ENCODE results near the gene ADRA1B. TPM values are rescaled to one million over a fixed set of nuclear protein-coding genes. Genes with fewer than 3 reads are reported as not detected.

ADRA1B gene
- total RNA-seq, 4 donors from 2014 or later = under 0.01 to 5.2 (median 1.2) TPM; not detected in 1

DNA sequence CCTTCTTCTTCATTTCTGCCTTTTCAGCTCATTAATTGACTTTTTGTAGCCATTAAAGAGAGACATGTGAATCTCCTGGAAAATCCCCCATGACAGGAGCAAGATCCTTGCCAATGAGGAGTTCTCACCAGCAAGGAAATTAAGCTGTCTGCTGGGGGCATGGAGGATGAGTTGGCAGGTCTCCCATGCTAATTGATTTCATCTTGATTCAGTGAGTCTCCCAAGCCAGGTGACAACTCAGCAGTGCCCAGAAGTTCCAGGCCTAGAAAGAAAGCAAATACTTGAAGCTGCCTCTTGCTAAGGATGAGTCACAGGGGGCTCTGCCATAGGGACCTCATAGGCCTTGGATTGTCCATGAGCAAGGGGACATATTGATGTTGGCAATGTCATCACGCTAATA is 30.0 kb upstream of the ADRA1B start:
- Histone ChIP-seq H3K9me3 (no peaks in the 10 kb centered on the region), H3K27ac (no peak overlapping the region), H3K36me3 (no peaks in the 10 kb centered on the region), H3K4me3 (no peak overlapping the region), H3K4me1 (no peaks in the 10 kb centered on the region), H3K27me3 (no peaks in the 10 kb centered on the region)
- DNase-seq = no peak
- intact Hi-C loops (cut with DNase I; ENCODE audit: low total_unique reads) = no loop called here
- no peak for TF ChIP-seq POLR2A (IDR thresholded peaks at IDR 0.05)
- TF ChIP-seq, protein P1, sequence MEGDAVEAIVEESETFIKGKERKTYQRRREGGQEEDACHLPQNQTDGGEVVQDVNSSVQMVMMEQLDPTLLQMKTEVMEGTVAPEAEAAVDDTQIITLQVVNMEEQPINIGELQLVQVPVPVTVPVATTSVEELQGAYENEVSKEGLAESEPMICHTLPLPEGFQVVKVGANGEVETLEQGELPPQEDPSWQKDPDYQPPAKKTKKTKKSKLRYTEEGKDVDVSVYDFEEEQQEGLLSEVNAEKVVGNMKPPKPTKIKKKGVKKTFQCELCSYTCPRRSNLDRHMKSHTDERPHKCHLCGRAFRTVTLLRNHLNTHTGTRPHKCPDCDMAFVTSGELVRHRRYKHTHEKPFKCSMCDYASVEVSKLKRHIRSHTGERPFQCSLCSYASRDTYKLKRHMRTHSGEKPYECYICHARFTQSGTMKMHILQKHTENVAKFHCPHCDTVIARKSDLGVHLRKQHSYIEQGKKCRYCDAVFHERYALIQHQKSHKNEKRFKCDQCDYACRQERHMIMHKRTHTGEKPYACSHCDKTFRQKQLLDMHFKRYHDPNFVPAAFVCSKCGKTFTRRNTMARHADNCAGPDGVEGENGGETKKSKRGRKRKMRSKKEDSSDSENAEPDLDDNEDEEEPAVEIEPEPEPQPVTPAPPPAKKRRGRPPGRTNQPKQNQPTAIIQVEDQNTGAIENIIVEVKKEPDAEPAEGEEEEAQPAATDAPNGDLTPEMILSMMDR (IDR thresholded peaks at IDR 0.05) = no peak

DNA sequence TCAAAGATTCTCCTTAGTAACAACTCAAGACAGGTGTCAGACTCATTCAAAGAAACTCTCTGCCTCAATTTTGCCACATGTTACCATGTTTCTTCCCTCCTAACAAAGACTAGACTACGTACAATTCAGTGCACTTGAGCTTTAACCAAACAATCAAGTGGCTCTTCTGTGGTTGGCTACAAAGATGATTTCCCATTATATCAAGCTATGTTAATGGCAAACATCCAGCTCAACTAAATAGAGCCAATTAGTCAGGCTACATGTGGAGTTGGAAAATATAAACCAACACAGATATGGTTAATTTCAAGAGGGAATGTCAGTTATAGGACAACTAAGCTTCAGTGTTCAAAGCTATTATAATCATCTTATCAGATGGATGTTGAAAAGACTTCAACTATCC is 29.2 kb upstream of the ADRA1B start:
- Histone ChIP-seq H3K36me3 (no peaks in the 10 kb centered on the region), H3K4me3 (no peak overlapping the region), H3K4me1 (no peaks in the 10 kb centered on the region), H3K27ac (no peak overlapping the region), H3K9me3 (no peaks in the 10 kb centered on the region), H3K27me3 (no peaks in the 10 kb centered on the region)
- no peak for TF ChIP-seq POLR2A (IDR thresholded peaks at IDR 0.05)
- TF ChIP-seq, protein P1 (IDR thresholded peaks at IDR 0.05) = no peak
- intact Hi-C loops (cut with DNase I; ENCODE audit: low total_unique reads) = no loop called here
- DNase-seq = no peak

DNA sequence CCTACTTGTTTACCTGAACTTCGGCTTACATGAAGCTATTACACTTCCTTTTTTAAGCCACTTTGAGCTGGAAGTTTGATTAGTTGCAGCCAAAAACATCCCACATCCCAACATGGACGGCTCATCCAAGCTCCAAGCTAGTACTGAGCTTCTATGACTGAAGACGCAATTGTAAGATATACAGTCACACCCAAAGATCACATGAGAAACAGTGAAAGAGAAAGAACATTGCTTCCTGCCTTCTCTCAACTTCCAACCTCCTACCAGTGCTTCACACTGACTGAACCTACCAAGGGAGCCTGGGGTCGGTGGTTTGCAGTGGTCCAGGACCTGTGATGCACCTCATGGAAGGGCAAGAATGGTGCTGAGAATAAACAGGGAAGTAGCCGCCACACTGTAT is 27.4 kb upstream of the ADRA1B start:
- TF ChIP-seq, protein P1 (IDR thresholded peaks at IDR 0.05) = no peak
- no peak for TF ChIP-seq POLR2A (IDR thresholded peaks at IDR 0.05)
- Histone ChIP-seq H3K9me3 (no peaks in the 10 kb centered on the region), H3K36me3 (no peaks in the 10 kb centered on the region), H3K27me3 (no peaks in the 10 kb centered on the region), H3K4me1 (no peaks in the 10 kb centered on the region), H3K27ac (no peak overlapping the region), H3K4me3 (no peak overlapping the region)
- intact Hi-C loops (cut with DNase I; ENCODE audit: low total_unique reads) = no loop called here
- DNase-seq = no peak

DNA sequence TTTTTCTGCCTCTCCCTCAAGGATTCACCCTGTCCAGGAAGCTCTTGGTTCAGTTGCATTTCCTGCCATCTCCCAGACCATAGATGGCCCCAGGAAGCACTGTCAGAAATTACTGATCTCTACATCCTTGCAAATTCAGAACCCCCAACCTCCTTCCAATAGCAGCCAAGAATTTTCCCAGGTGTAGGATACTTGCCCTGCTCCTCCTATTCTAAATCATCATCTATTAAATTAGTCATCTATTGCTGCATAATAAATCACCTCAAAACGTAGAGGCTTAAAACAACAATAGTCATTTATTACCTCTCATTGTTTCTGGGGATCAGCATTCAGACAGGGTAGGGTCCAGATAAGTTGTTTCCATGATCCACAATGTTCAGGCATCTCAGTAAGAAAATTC is 26.1 kb upstream of the ADRA1B start:
- no peaks in the 10 kb centered on the region for H3K27me3 ChIP-seq
- H3K9me3 ChIP-seq = no peaks in the 10 kb centered on the region
- H3K36me3 ChIP-seq = no peaks in the 10 kb centered on the region
- TF ChIP-seq, protein P1 (IDR thresholded peaks at IDR 0.05) = no peak
- TF ChIP-seq POLR2A (IDR thresholded peaks at IDR 0.05) = no peak
- H3K4me3 ChIP-seq = no peak overlapping the region
- intact Hi-C loops (cut with DNase I; ENCODE audit: low total_unique reads) = no loop called here
- H3K27ac ChIP-seq = no peak overlapping the region
- DNase-seq = no peak
- H3K4me1 ChIP-seq = no peaks in the 10 kb centered on the region

DNA sequence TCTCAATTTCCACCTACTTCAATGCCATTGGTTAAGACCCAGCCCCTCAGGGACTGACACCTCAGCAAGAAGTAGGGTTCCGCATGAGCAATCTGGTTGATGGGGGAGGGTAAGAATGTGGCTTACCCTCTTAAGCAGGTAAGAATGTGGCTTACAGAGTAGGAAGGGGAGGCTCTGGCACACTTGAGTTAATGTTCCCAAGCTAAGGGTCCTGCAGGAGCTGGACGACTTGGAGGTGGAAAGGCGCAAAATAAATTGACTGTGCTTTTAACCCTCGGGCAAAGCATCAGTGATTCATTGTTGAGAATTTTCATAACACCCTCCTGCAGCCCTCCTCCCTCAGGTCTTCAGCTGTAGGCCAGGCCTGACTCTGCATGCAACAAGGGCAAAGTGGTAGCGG is 24.9 kb upstream of the ADRA1B start:
- Histone ChIP-seq H3K4me1 (no peaks in the 10 kb centered on the region), H3K4me3 (no peak overlapping the region), H3K36me3 (no peaks in the 10 kb centered on the region), H3K27me3 (no peaks in the 10 kb centered on the region), H3K27ac (no peak overlapping the region), H3K9me3 (no peaks in the 10 kb centered on the region)
- intact Hi-C loops (cut with DNase I; ENCODE audit: low total_unique reads) = no loop called here
- DNase-seq = no peak
- no peak for TF ChIP-seq POLR2A (IDR thresholded peaks at IDR 0.05)
- TF ChIP-seq, protein P1 (IDR thresholded peaks at IDR 0.05) = no peak
